Endothelial cell of umbilical vein (primary cell): ENCODE measurements around the gene COL23A1. TPM values are rescaled to one million over a fixed set of nuclear protein-coding genes. Genes with fewer than 3 reads are reported as not detected.

Experiments used
- BruUV-seq: library from RNA; stranded (reverse); fragments of 400-500 nt; replicated peaks from 2 replicates; lab custom pipeline; 2021; lab: Mats Ljungman, UMichigan
- CTCF ChIA-PET: fragments of 300-600, 350-600 bp; sonication (Branson Sonifier 250); formaldehyde crosslinking; loops from one replicate; lab custom pipeline; 2021; ENCODE audit warnings: antibody characterized with exemption, inconsistent platforms; lab: Charles Lee
- POLR2A ChIA-PET: fragments of 300-600, 350-600 bp; sonication (Branson Sonifier 250); formaldehyde crosslinking; loops from one replicate; lab custom pipeline; 2021; ENCODE audit warnings: antibody characterized with exemption, inconsistent platforms; lab: Charles Lee
- DNase-seq: peaks from one replicate; pipeline ENCODE4 v3.0.0-alpha.2; 2011; ENCODE audit warnings: low read depth, low spot score
- FAIRE-seq: peaks from 2 replicates; lab custom pipeline; 2011; peaks lifted over from hg19 to GRCh38; lab: Jason Lieb, UNC
- H2AFZ ChIP-seq: 2 replicates; pipeline ENCODE4 v1.6.0; 2012; ENCODE audit warnings: low read depth, low read length, control low read depth, inconsistent platforms
- H3K27ac ChIP-seq: 2 replicates; pipeline ENCODE4 v1.5.1; 2011; ENCODE audit warnings: low read depth, mild to moderate bottlenecking, control low read depth, low read length, moderate library complexity; ENCODE audit not compliant: insufficient read depth
- H3K27me3 ChIP-seq, 2 experiments: 2 replicates each; pipeline versions ENCODE4 v1.6.0 to v1.6.1; 2011; ENCODE audit warnings: low read length in 2 of 2, mixed read lengths in 1 of 2; ENCODE audit not compliant: control insufficient read depth in 2 of 2, insufficient read depth in 2 of 2
- H3K36me3 ChIP-seq, 2 experiments: 2 replicates in 1 of 2; 3 replicates in 1 of 2; pipeline ENCODE4 v1.5.1; 2011; ENCODE audit warnings: low read length in 2 of 2, mild to moderate bottlenecking in 1 of 2, moderate library complexity in 1 of 2; ENCODE audit not compliant: control insufficient read depth in 2 of 2, insufficient read depth in 2 of 2; ENCODE audit errors: extremely low read depth in 1 of 2
- H3K4me1 ChIP-seq: 3 replicates; pipeline ENCODE4 v1.5.1; 2011; ENCODE audit warnings: mild to moderate bottlenecking, low read length; ENCODE audit not compliant: control insufficient read depth, insufficient read depth; ENCODE audit errors: extremely low read depth
- H3K4me2 ChIP-seq: 2 replicates; pipeline ENCODE4 v1.6.1; 2011; ENCODE audit warnings: low read length, control low read depth, mixed read lengths; ENCODE audit not compliant: insufficient read depth
- H3K4me3 ChIP-seq, 3 experiments: fragments of 200-600 bp in 1 of 3; sonication (generic), shearing (Covaris generic) in 1 of 3; replicated peaks in 1 of 3; 2 replicates each; pipeline ENCODE4 v1.5.1; 2011 to 2016; ENCODE audit warnings: control low read depth in 3 of 3, low read length in 3 of 3, mild to moderate bottlenecking in 2 of 3, inconsistent platforms in 1 of 3, low read depth in 1 of 3, moderate library complexity in 1 of 3; ENCODE audit not compliant: insufficient read depth in 1 of 3
- H3K79me2 ChIP-seq: 2 replicates; pipeline ENCODE4 v1.6.0; 2012; ENCODE audit warnings: low read length, inconsistent platforms; ENCODE audit not compliant: control insufficient read depth, insufficient read depth
- H3K9ac ChIP-seq: replicated peaks from 2 replicates; pipeline ENCODE3; 2011; ENCODE audit warnings: low read length, control low read depth; ENCODE audit not compliant: insufficient read depth; ENCODE audit errors: extremely low read depth
- H3K9me1 ChIP-seq: replicated peaks from 3 replicates; pipeline ENCODE4 v1.6.0; 2011; ENCODE audit warnings: mild to moderate bottlenecking, low read length; ENCODE audit not compliant: control insufficient read depth, insufficient read depth; ENCODE audit errors: extremely low read depth
- H3K9me3 ChIP-seq: replicated peaks from 2 replicates; pipeline ENCODE4 v1.5.1; 2012; ENCODE audit warnings: low read length, inconsistent platforms; ENCODE audit not compliant: control insufficient read depth, insufficient read depth
- H4K20me1 ChIP-seq: replicated peaks from 2 replicates; pipeline ENCODE3; 2011; ENCODE audit warnings: mild to moderate bottlenecking, low read length; ENCODE audit not compliant: control insufficient read depth, insufficient read depth; ENCODE audit errors: extremely low read depth
- CTCF ChIP-seq, 2 donors: IDR thresholded peaks; 1 replicate in 1 of 2; 2 replicates in 1 of 2; pipeline ENCODE4 v1.5.1; 2011; ENCODE audit warnings: low read length in 2 of 2, mild to moderate bottlenecking in 2 of 2, moderate library complexity in 2 of 2, control low read depth in 1 of 2, inconsistent platforms in 1 of 2, low read depth in 1 of 2; ENCODE audit not compliant: insufficient read depth in 1 of 2; ENCODE audit errors: extremely low read depth in 1 of 2
- EZH2 ChIP-seq: IDR thresholded peaks from 2 replicates; pipeline ENCODE4 v1.6.1; 2012; ENCODE audit warnings: borderline replicate concordance, low read depth, mild to moderate bottlenecking, moderate library complexity, low read length, inconsistent platforms; ENCODE audit not compliant: severe bottlenecking
- FOS ChIP-seq: IDR thresholded peaks from 2 replicates; pipeline ENCODE4 v1.6.1; 2011; ENCODE audit warnings: mild to moderate bottlenecking, low read length, moderate library complexity, borderline replicate concordance; ENCODE audit not compliant: insufficient read depth
- GATA2 ChIP-seq: IDR thresholded peaks from 2 replicates; pipeline ENCODE4 v1.7.0; 2011; ENCODE audit warnings: low read depth, mild to moderate bottlenecking, moderate library complexity, mixed read lengths, low read length; ENCODE audit not compliant: insufficient read length, insufficient read depth
- JUN ChIP-seq: IDR thresholded peaks from 2 replicates; pipeline ENCODE4 v1.6.1; 2011; ENCODE audit warnings: borderline replicate concordance, low read depth; ENCODE audit not compliant: insufficient read length, insufficient read depth
- MAX ChIP-seq: IDR thresholded peaks from 2 replicates; pipeline ENCODE4 v1.6.1; 2011; ENCODE audit not compliant: insufficient read depth, insufficient read length
- MYC ChIP-seq: IDR thresholded peaks from one replicate; pipeline ENCODE4 v1.6.1; 2011; ENCODE audit warnings: mild to moderate bottlenecking, low read depth, low read length
- POLR2A ChIP-seq: IDR thresholded peaks from 2 replicates; pipeline ENCODE4 v1.6.1; 2012; ENCODE audit warnings: low read depth, mild to moderate bottlenecking, control low read depth, low read length
- POLR2AphosphoS5 ChIP-seq: IDR thresholded peaks from 2 replicates; pipeline ENCODE4 v1.6.1; 2012; ENCODE audit warnings: low read depth, mild to moderate bottlenecking, control low read depth, low read length, moderate library complexity; ENCODE audit not compliant: insufficient read depth
- dilution Hi-C: fragments of 300-500 bp; cut with MboI; formaldehyde crosslinking; loops from one replicate; pipeline ENCODE4 v1.15.0; 2019; ENCODE audit warnings: low sequenced_read_pairs; ENCODE audit not compliant: extremely low pct_ligation_motif_present
- intact Hi-C: fragments of 100-400 bp; cut with micrococcal nuclease; formaldehyde crosslinking; loops from one replicate; pipeline ENCODE4 v1.10.0; 2022
- polyA plus RNA-seq, 4 experiments: library from polyadenylated mRNA; depleted of rRNA in 3 of 4; stranded (reverse) in 3 of 4; unstranded in 1 of 4; fragments of >200 nt; gene quantifications; 2 replicates each; pipeline versions ENCODE4 v1.2.1 to v1.2.3, GENCODE V29; 2011 to 2012; ENCODE audit warnings: missing spikeins in 1 of 4
- total RNA-seq: library from RNA; stranded (reverse); gene quantifications from 2 replicates; pipeline ENCODE4 v1.2.3, GENCODE V29; 2021

The COL23A1 gene
- total and polyA plus RNA-seq, 2 donors (not counting 3 experiments of a cell fraction or from before 2014, with no cell fraction given), result not detected

- Histone ChIP-seq H4K20me1 (no peaks in the 10 kb centered on the region), H3K36me3 (no peaks in the 10 kb centered on the region), H3K9ac (no peak overlapping the region), H2AFZ (no peak overlapping the region), H3K9me1 (no peaks in the 10 kb centered on the region), H3K27me3 (peaks cover 0 to 2% of the 10 kb centered on the region in 2 experiments), H3K4me3 (no peak overlapping the region), H3K79me2 (no peaks in the 10 kb centered on the region), H3K4me1 (no peaks in the 10 kb centered on the region), H3K9me3 (no peaks in the 10 kb centered on the region), H3K27ac (no peak overlapping the region), H3K4me2 (no peak overlapping the region)
- ChIA-PET CTCF (no interaction called here), POLR2A (no interaction called here)
- FAIRE-seq, result no peak
- dilution Hi-C loops (no loop called here), intact Hi-C loops (no loop called here)
- TF ChIP-seq CTCF (IDR thresholded peaks at IDR 0.05; ENCODE audit: extremely low read depth in 1 of 2, insufficient read depth in 1 of 2, low read depth in 1 of 2, low read length in 2 of 2) (no peak), JUN (no peak), FOS (no peak), GATA2 (no peak), MAX (no peak), EZH2 (no peak), MYC (no peak), POLR2AphosphoS5 (no peak), POLR2A (no peak)
- BruUV-seq, result no TSS peak
- DNase-seq, result no peak
These were observed 298.0 kb downstream of the COL23A1 start for GRCh38 chr5:178291969-178292825.
